PFSK-1 (cell line): Measurements from ENCODE around the gene SMIM29.

Experiments
- FOXP2 ChIP-seq: optimal IDR thresholded peaks from 2 replicates; pipeline ENCODE3; 2011; ENCODE audit warnings: borderline replicate concordance, control low read depth, inconsistent platforms; ENCODE audit not compliant: insufficient read depth; ENCODE audit errors: extremely low read length, extremely low read depth
- POLR2AphosphoS5 ChIP-seq: IDR thresholded peaks from 2 replicates; pipeline ENCODE4 v1.6.1; 2012; ENCODE audit warnings: low read depth, mild to moderate bottlenecking, control low read depth, low read length, moderate library complexity
- REST ChIP-seq, 2 experiments: IDR thresholded peaks; 2 replicates each; pipeline versions ENCODE4 v1.6.1 to v1.8.0; 2011 to 2012; ENCODE audit warnings: low read depth in 2 of 2, low read length in 2 of 2, control low read depth in 1 of 2, inconsistent platforms in 1 of 2, mild to moderate bottlenecking in 1 of 2, moderate library complexity in 1 of 2; ENCODE audit not compliant: insufficient read depth in 1 of 2
- SIN3A ChIP-seq: IDR thresholded peaks from 2 replicates; pipeline ENCODE4 v1.6.1; 2012; ENCODE audit warnings: mild to moderate bottlenecking, low read length, moderate library complexity, borderline replicate concordance; ENCODE audit not compliant: insufficient read depth
- TAF1 ChIP-seq: IDR thresholded peaks from 2 replicates; pipeline ENCODE4 v1.6.1; 2012; ENCODE audit warnings: low read length, control low read depth, borderline replicate concordance; ENCODE audit not compliant: insufficient read depth

Gene SMIM29

GRCh38 chr6:34201455-34202107, 47.2 kb downstream of the SMIM29 start:
- no peak for TF ChIP-seq SIN3A
- TF ChIP-seq TAF1 = no peak
- no peak for TF ChIP-seq REST (IDR thresholded peaks at IDR 0.05; ENCODE audit: insufficient read depth in 1 of 2, low read depth in 2 of 2, low read length in 2 of 2)
- no peak for TF ChIP-seq POLR2AphosphoS5
- TF ChIP-seq FOXP2 = no peak

GRCh38 chr6:34200340-34200971, 48.4 kb downstream of the SMIM29 start:
- TF ChIP-seq SIN3A = no peak
- no peak for TF ChIP-seq POLR2AphosphoS5

GRCh38 chr6:34196833-34197195, 52.0 kb downstream of the SMIM29 start:
- TF ChIP-seq SIN3A = no peak
- no peak for TF ChIP-seq TAF1
- no peak for TF ChIP-seq FOXP2
- no peak for TF ChIP-seq REST (IDR thresholded peaks at IDR 0.05; ENCODE audit: insufficient read depth in 1 of 2, low read depth in 2 of 2, low read length in 2 of 2)
- no peak for TF ChIP-seq POLR2AphosphoS5
